GM18507 (cell line): ENCODE data around the gene ABLIM1.
"Not testable (repeated sequence)": the region's sequence is repeated elsewhere in the genome, so short reads cannot be mapped to it uniquely, and the experiment has no call there.

Experiments used
- DNase-seq: peaks from one replicate; pipeline ENCODE4 v3.0.0; 2011; ENCODE audit warnings: low read depth; ENCODE audit not compliant: insufficient read length; ENCODE audit errors: extremely low spot score
- FAIRE-seq: peaks from 2 replicates; lab custom pipeline; 2011; peaks lifted over from hg19 to GRCh38; lab: Jason Lieb, UNC

ABLIM1 gene

DNA sequence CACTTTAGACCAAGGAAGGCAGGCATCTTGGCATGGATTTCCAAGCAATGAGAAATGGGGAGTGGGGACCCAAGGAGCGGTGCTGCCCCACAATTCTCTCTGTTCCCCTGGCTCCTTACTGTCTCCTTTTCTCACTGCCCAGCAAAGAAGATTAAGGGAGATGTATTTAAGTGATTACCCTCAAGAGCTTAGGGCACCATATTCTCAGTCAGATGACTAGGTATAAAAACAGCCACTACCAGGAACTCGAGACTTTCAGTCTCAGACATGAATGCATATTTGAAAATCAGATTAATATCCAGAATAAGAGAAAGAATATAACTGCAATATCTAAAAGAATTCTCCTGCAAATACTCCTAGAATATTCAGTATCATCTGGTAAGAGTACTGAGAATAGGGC lies at the start of gene ABLIM1:
ABLIM1 (minus strand) TSS at position 101 of the 400 bp plus-strand sequence; CDS start at position 26, 75 bp downstream.
- FAIRE-seq: no peak
- DNase-seq: no peak

DNA sequence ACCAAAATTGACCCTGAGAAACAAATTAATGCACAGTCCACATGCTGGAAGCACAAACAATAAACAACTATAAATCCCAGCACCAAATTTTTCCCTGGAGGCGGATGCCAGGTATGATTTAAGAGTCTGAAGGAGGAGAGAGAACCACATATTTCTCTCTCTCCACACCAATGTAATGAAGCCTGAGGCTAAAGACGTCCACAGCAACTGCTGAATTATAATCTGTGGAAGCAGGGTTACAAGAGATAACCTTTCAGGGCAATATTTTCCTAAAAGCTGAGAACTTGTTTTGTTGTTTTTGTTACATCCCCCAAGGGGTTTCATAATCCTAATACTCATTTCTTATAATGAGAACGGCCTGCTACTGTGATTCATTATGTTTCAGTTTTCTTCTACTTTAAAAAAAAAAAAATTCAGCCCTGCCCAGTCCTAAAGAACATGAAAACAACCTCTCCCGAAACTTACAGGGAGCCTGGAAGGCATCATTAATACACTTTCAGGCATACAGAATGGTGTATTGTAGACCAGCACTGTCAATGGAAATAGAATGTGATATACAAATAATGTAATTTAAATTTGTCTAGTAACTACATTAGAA lies 48.5 kb upstream of the ABLIM1 start:
- DNase-seq: no peak
- no peak for FAIRE-seq

DNA sequence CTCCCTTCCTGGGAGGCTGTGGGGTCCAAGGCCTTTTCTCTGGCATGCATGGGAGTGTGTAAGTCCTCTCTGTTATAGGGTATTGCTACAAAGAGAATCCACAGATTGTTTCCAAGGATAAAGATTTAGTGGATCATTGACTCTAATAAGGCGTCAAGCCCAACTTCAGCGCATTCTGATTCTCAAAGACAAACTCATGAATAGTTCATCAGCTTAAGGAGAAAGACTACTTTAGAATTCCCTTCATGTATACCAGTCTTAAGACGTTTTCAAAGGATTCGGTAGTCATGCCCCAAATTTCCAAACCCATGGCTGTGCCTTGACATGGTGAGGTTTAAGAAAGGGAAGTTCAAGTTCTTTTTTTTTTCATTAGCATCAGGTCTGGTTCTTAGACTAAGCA lies 46.6 kb upstream of the ABLIM1 start:
- no peak for DNase-seq
- FAIRE-seq: no peak

DNA sequence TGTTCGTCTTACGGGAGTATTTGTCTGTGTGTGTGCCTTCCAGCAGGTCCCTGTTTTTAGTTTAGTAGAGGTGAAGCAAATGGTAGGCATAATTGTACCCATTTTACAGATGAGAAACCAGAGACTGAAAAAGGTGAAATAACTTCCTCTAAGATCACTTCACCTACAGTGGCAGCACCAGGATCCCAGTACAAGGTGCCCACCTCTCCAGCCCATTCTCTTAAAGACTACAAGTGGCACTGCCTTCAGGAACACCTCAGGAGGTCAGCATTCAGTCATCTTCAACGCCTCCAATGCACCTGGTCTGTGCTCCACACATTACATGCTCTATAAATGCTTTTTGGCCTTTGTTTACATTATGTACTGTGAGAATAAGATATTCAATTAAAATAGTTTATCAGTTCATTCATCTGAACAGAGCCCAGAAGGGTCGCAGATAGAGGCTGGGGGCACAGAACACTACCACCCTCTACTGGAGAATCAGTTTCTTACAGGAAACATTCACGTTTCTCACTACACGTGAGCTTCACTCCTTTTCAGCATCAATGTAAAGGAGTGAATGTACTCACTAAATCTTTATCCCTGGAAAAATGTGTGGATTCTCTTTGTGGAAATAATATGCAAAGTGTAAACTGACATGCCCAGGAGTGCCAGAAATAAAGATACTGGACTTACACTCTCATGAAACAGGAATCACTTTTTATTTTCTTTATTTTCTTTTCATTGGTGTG lies 45.5 kb upstream of the ABLIM1 start:
- DNase-seq (no peak), FAIRE-seq (no peak)

DNA sequence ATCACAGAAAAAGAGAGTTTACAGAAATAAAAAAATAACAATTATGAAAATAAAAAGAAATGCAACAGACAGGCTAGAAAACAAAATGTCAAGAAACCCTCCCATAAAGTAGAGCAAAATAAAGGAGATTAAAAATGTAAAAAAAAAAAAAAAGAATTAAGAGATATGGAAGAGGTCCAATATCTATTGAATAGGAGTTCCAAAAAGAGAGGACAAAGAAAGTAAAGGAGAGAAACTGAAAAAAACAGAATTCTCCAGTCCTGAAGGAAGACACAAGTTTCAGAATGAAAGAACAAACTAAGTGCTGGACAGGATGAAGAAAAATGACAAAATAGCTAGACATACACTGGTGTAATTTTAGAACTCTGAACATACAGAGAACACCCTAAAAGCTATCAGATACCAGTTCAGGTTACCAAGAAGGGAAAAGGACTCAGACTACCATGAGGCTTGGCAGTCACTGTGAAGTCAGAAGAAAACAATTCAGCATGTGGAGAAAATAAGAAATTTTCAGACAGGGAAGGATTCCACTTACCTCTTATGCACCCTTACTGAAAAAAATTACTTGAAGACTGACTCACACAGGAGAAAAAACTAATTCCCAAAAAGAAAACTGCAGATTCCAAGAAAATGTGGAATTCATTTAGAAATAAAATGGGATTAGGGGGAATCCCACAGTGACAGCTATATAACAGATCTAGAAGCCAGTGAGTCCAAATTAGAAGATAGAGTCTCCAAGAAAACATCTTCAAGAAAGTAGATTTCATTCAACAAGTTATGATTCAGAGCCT lies 40.4 kb upstream of the ABLIM1 start:
- no peak for FAIRE-seq
- no peak for DNase-seq

DNA sequence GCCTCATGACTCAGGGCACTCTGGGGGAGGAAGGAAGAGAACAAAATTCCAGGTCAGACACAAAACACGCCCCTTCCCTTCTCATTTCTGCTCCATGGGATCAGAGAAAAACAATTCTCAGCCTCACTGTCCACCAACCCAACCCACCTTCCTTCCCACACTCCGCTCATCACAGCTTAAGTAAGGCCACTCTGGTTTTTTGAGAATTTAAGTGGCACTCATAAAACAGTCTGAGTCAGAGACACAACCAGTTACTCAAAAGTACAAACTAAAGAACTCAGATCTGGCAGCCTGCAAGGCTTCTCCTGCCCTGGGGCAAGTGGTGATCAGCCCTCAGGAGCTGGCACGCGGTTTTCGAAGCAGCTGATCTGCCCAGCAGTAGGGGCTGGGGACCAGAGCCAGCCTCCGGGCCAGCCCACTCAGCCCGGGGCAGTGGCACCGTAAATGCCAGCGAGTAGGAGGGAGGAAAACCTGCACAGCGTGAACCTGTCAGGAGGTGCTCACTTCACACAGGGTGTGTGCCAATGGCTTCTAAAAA lies 39.1 kb upstream of the ABLIM1 start:
- DNase-seq: no peak
- no peak for FAIRE-seq

DNA sequence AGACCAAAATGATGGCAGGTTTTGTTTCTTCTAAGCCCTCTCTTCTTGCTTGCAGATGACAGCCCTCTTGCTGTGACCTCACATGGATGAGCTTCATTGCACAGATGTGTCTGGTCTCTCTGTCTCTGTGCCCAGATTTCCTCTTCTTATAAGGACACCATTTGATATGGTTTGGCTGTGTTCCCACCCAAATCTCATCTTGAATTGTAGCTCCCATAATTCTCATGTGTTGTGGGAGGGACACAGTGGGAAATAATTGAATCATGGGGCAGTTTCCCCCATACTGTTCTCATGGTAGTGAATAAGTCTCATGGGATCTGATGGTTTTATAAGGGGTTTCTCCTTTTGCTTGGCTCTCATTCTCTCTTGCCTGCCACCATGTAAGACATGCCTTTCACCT lies 38.2 kb upstream of the ABLIM1 start:
- FAIRE-seq: not testable (repeated sequence)

DNA sequence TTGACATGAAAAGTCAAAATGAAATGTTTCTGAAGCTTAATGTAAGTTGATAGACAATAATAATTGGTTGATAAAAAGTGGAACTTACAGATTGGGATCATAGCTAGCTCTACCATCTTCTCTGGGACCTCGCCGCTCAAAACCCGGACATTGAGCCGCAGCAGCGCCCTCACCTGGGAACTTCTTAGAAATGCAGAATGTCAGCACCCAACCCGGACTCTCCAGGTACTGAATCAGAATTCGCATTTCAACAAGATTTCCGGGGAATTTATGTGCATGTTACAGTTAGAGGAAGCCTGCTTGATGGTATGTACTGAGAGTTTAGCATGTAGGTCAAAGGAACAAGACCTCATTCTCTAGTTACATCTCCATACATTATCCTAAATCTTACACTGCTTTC lies 36.7 kb upstream of the ABLIM1 start:
- no peak for DNase-seq

More for the DNA sequence above, 38.2 kb upstream of the ABLIM1 start:
- not testable (repeated sequence) for DNase-seq

DNA sequence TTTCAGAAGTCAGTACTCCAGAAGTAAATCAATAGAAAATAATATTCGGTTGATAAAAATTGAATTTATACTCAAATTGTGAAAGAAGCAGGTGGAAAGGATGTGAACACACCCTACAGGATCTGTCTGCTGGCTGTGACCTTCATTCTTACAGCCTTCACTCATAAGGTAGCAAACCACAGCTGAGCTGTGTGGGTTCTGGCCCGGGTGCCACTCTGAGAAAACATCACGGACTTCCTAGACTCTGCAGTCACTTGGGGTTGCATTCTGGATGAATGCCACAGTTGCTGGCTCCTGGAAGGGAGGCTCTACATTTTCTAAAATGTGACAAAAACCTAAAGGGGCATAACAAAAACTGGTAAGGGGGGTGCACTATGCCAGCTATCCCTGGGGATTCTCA lies 36.0 kb upstream of the ABLIM1 start:
- no peak for FAIRE-seq

More for the DNA sequence above, 36.7 kb upstream of the ABLIM1 start:
- FAIRE-seq: peak; percentile 15

DNA sequence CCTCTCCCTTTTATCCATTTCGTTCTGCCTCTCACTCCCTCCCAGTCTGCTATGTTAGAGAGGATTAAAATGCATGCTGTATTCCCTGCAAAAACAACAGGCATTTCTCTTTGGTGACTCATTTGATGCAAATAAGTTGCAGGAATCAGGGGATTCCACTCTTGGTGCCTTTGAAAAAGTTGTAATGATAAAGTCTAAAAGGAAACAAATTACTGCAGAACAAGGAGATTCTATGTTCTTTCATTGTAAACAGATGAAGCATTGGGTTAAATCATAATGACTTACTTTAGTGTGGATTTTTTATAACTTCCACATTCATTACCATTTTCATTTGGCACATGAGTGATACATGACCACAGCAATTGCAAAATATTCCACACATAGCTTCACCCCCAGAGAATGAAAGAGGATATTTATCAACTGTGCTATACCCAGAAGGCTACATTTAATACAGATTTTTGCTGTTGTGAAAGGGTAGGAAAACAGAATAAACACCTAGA lies 33.4 kb upstream of the ABLIM1 start:
- FAIRE-seq (no peak), DNase-seq (no peak)

More for the DNA sequence above, 36.0 kb upstream of the ABLIM1 start:
- no peak for DNase-seq

DNA sequence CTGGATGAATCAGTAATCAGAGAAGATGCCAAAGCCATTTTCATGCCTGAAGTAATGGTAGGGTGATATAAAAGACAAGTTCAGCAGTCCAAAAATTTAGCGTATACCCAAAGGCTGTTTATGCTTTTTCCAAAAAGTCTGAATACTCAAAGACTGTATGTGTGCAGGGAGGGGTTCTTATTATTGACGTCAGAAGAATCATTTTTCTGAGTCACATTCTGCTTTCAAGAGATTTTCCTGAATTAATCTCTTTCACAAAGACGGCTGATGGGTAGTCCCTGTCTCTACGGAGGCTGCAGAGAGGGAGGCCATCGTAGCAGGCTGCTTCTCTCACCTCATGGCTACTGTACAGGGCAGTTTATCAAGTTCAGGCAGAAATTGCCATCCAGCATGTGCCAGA lies 30.7 kb upstream of the ABLIM1 start:
- DNase-seq (no peak), FAIRE-seq (no peak)

DNA sequence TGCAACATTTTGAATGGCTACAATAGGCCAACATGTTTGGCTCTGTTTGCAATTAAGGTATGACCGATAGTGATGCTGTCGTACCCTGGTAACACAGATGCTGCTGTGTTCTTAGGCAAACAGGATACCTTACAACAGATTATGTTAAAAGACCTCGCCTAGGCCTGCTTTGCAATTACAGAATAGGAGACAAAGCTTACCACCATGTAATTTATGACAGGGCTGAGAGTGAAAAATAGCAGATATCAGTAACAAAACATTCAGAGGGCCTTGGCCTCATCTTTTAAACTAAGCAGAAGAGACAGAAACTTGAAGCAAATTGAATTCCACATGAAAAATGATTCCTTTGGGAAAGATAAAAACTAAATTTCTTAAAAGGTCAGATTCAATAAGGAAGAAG lies 29.4 kb upstream of the ABLIM1 start:
- no peak for DNase-seq

DNA sequence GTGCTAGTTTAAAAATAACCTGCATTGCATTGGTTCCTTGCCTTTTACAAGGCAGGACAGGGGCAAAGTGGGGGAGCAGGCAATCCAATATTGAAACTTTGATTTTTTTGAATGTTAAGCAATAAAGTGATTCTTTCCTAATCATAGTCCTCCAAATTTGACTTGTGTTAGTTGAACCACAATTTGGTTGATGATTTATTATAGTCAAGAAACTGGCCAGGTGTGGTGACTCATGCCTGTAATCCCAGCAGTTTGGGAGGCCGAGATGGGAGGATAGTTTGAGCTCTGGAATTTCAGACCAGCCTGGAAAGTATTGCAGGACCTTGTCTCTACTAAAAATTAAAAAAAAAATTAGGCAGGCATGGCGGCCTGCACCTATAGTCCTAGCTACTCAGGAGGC lies 27.9 kb upstream of the ABLIM1 start:
- DNase-seq: no peak
- FAIRE-seq: no peak

More for the DNA sequence above, 29.4 kb upstream of the ABLIM1 start:
- no peak for FAIRE-seq

DNA sequence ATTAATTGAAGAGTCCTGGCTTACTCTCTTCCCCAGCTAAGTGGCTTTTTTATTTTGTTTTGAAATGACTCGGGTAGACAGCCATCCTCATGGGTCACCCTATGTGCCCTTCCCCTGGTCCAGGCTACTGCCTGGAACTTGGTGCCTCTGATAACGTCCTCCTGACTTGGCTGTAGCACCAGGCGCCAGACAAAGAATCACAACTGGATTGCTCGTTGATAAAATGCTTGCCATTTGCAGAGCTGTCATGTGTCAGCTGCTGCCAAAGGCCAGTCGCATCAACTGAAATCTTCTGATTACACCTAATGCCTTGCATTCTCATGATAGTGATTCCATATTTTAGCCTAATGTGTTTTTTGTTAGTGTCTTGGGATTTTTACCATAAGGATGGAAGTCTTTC lies 27.4 kb upstream of the ABLIM1 start:
- no peak for FAIRE-seq

DNA sequence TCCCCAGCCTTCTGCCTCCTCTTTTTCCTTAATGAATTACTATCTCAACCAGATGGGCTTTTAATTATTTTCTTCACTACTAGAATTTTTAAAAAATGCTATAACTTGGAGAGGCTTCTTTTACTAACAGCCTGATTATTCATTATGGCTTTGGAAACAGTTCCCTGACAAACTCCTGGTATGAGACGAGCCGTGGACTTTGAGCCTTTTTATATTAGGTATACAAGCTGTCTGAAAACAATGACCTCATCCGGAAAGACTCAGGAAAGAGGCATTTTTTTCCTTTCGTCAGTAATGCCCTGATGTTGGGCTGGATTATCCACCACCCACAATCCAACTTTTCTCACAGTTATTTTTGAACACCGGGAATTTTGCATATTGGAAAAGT lies 26.7 kb upstream of the ABLIM1 start:
- FAIRE-seq (no peak), DNase-seq (no peak)

More for the DNA sequence above, 27.4 kb upstream of the ABLIM1 start:
- no peak for DNase-seq

DNA sequence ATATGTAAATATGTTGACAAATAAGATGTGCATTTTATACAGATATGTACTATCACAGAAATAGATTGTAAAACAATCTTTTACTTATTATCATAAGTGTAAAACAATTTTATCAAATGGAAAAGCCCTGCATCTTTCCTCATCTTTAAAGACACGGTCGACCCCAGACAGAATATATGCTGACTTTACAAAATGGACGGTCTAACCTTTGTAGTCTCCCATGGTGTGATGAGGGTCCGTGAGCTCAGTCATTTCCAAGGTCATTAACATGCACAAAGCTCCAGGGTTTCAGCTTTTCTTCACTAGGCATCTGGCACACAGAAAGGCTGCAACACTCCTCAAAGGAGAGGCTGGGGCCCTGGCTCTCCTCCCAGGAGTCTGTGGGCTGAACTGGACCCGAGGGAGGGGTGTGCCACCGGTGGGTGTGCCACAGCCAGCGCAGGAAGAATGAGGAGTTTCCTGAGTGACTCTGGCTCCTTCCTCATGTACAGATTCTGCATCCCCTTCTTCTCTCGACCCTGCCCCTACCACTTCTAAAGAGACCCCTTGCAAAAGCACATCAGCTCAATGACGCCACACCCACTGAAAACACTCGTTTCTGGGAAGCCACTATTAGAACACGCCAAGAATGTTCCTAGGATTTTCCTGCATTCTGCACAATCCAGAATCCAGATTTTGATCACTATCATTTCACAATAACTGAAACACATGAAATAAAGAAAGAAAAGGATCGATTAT lies 26.2 kb upstream of the ABLIM1 start:
- no peak for FAIRE-seq
- no peak for DNase-seq

DNA sequence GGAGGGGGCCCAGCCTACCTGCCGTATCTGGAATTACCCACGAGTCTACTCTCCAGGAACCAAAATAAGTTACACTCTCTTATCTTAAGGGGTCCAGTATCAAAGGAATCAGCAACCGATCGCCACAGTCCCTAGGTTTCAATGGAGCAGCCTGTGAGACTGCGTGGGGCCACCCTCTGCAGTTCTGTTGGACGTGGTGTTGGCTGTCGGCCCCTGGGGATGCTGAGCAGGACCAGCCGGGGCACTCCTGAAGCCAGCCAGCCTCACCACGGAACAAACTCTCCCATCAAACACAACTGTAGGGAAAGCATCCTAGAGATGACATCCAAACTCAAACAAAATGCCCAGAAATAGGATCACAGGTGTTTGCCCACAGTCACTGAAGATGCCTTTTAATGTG lies 25.5 kb upstream of the ABLIM1 start:
- FAIRE-seq (no peak), DNase-seq (no peak)

DNA sequence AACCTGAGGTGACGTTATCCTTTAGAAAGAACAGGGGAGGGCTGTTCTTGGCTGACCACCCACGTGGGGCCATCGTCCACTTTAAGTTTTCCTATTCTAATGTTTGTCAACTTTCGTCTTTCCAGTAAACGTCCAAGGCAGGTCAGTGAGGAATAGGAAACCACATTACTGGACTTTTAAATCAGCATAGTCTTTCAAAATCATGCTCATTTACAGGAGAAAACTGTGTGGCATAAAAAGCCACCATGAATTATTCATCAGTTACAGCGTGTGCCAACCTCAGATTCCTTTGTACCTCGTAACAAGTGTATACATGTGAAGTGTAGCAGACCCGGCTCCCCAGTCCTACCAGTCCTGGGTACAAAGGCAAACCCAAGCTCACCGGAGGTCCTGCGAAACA lies 25.1 kb upstream of the ABLIM1 start:
- FAIRE-seq: no peak
- no peak for DNase-seq

DNA sequence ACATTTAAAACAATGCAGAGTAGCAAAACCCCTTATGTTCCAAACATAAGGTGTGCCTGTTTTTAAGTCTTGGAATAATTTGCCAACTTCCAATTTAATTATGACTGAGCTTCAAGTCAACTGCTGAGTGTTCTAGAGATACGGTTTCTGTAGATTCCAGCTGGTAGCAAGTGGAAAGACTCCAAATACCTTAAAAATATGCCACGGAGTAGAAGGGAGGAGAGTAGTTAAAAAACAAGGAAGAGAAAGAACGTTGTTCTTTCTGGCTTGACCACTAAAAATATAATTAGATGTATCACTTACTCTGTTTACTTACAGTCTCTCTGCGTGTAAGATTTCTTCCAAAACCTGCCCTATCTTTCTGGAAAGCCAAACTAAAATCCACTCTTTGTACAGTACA lies 24.5 kb upstream of the ABLIM1 start:
- no peak for DNase-seq
- FAIRE-seq: no peak
